Fibroblast of pulmonary artery (primary cell): ENCODE results near the gene FOXO3.

Source experiments
- DNase-seq: peaks from one replicate; pipeline ENCODE4 v3.0.0-alpha.2; 2010; ENCODE audit warnings: low read depth
- H3K4me3 ChIP-seq: replicated peaks from 2 replicates; pipeline ENCODE4 v1.5.1; 2011; ENCODE audit warnings: low read depth, mild to moderate bottlenecking, control low read depth, low read length, moderate library complexity
- CTCF ChIP-seq: IDR thresholded peaks from 2 replicates; pipeline ENCODE4 v1.5.1; 2011; ENCODE audit warnings: mild to moderate bottlenecking, control low read depth, low read length, inconsistent platforms; ENCODE audit errors: missing control alignments

Gene FOXO3

DNA sequence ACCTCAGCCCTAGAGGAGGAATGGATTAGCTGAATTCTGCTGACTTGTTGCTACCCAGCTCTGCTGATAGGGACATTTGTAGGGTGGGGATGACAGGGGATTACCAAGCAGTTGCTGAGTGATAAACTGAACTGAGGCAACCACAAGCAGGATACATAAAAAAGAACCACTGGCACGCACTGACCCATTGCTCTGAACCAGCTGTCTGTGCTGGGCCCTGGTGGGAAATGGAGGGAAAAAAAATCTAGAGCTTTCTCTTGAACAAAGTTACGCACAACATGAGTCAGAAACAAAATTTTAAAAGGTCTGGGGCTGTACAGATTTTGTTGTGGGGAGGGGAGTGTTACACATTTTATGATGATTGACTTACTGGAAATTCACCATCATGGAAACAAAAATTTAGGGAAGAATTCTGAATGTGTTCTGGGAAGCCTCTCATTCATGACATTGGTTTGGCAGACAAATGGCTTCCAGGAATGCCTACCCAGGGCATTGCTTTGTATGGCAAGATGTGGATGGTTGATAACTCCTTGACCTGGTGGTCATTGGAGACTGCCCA, 37.7 kb downstream of the FOXO3 start:
- H3K4me3 ChIP-seq: no peak overlapping the region
- TF ChIP-seq CTCF: no peak
- DNase-seq: peak; percentile 36

DNA sequence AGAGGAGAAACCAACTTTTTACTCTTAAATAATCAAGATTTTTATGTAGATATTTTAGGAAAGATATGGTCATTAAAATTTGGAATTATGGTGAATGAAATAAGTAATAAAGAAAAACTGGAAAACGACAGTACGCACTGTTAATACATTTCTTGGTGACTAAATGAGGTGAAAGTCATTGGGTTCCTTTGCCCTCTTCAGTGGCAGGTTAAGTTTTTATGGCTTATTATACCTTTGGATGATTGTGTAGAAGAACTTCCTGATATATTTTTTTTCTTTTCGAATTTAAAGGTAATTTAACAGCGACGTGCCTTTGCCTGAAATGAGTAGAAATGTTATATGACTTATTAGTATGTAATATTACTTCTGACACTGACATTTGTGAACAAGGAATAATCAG, 43.4 kb downstream of the FOXO3 start:
- no peak for DNase-seq
- no peak for TF ChIP-seq CTCF
- H3K4me3 ChIP-seq: no peak overlapping the region

DNA sequence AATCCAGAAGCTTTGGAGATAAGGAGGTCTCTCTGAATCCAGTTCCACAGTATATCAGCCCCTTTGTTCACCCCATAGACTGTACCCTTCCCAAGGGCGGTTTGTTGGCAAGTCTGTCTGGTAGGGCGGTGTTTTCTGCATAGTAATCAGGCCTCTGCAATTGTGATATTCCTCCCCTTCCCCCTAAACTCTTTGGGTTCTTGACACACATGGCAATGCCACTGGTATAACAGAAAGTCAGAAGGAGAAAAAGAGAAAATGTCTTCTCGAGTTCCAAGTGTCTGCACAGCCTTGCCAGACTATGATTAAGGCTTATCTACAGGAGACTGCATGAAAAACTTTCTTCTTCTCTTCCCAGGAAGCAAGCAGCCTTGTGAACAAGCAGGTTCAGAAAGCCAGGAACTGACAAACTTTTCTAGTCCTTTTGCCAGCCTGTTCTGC, 45.6 kb downstream of the FOXO3 start:
- peak; percentile 18 for DNase-seq
- TF ChIP-seq CTCF: no peak
- H3K4me3 ChIP-seq: no peak overlapping the region

DNA sequence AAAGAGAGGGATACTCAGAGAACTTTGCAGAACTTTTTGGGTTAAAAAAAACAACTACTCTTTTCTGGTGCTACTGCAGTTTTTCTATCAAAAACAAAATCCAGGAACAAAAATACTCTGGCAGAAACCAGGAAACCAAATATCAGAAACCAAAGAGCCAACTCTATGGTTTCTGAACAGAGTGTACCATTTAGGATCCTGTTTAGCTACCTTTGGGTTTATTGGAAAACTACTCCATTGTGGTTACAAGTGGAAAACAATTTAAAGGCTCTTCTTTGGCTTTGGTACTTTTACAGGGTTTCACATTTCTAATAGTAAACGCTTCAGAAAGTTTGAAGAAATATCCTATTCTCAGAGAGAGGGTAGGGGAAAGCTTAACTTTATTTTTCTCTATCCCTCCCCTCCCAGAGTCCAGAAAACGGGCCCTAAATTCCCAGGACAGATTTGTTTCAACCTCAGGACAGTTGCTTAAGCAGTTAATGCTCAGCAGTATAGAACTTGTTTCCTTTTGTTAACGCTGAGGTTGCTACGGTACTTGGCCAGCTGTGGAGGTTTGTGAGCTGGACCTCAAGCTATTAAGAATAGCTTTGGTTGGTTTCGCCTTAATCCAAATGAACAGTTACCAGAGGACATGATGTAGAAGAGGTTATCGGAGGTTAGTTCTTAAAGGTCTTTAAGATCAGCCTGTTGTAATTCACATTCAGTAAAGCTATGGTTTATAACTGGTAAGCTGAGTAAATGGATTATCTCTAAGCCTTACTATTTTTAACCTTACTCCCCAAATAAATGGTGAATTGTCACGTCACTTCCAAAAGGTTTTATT, 47.9 kb downstream of the FOXO3 start:
- DNase-seq: peak; percentile 39
- TF ChIP-seq CTCF: no peak
- H3K4me3 ChIP-seq: no peak overlapping the region

DNA sequence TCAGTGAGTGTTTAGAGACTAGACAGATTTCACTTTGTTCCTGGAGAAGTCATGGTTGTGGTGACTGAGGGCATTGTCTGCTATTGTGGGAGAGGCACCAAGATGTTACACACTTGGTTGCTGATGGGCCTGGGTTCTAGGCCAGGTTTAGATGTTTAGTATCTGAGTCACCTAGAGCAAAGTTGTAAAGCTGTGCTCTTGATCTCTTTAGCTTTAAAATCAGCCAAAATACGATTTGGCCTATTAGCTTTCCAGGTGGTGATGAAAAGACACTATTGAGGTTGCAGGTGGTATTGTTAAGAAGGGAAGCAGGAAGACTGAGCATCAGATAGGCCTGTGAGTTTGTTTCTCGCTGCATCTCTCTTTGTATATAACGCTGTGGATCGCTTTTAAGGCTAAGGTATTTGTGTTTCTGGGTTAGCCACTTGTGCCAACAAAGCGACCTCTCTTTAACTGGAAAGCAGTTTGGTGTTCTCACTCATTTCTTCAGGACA, 48.6 kb downstream of the FOXO3 start:
- DNase-seq: peak; percentile 58
- TF ChIP-seq CTCF: no peak
- no peak overlapping the region for H3K4me3 ChIP-seq

- TF ChIP-seq CTCF: no peak
- no peak overlapping the region for H3K4me3 ChIP-seq
- no peak for DNase-seq
Measured at GRCh38 chr6:108610270-108610839, 49.6 kb downstream of the FOXO3 start.
